IMR-90 (cell line): ENCODE results near the gene CYB5B. TPM values are rescaled to one million over a fixed set of nuclear protein-coding genes. Genes with fewer than 3 reads are reported as not detected.

ENCODE experiments used
- ATAC-seq: fragments of 200-7000 bp; cut with Tn5 transposase; 2 replicates; pipeline ENCODE4 v1.9.1; 2020; ENCODE audit warnings: low read depth, mild to moderate bottlenecking, moderate library complexity
- BruUV-seq: library from RNA; stranded (reverse); fragments of 400-500 nt; replicated peaks from 2 replicates; lab custom pipeline; 2021; lab: Mats Ljungman, UMichigan
- CTCF ChIA-PET: fragments of 300-600 bp; formaldehyde crosslinking; extraction: SDS; loops from one replicate; lab custom pipeline; 2021; ENCODE audit warnings: antibody characterized with exemption; lab: Yijun Ruan, JAX
- POLR2A ChIA-PET: fragments of 300-600 bp; sonication (Branson Sonifier 250); formaldehyde crosslinking; loops from one replicate; lab custom pipeline; 2022; ENCODE audit warnings: antibody characterized with exemption; ENCODE audit not compliant: unreplicated experiment; lab: Charles Lee
- DNase-seq: peaks from one replicate; pipeline ENCODE4 v3.0.0; 2013
- H2AFZ ChIP-seq: replicated peaks from 2 replicates; pipeline ENCODE3; 2013; ENCODE audit warnings: low read length, mild to moderate bottlenecking; ENCODE audit not compliant: poor library complexity
- H2AK5ac ChIP-seq: 2 replicates; pipeline ENCODE4 v1.6.1; 2013; ENCODE audit warnings: low read depth, low read length, inconsistent platforms
- H2AK9ac ChIP-seq: replicated peaks from 2 replicates; pipeline ENCODE3; 2013; ENCODE audit warnings: mild to moderate bottlenecking, low read depth, low read length, moderate library complexity; ENCODE audit not compliant: poor library complexity
- H2BK120ac ChIP-seq: 2 replicates; pipeline ENCODE4 v1.6.1; 2013; ENCODE audit warnings: low read depth, low read length, inconsistent platforms
- H2BK15ac ChIP-seq: 3 replicates; pipeline ENCODE4 v1.6.1; 2013; ENCODE audit warnings: low read depth, low read length, inconsistent platforms
- H2BK20ac ChIP-seq: 2 replicates; pipeline ENCODE4 v1.6.1; 2013; ENCODE audit warnings: low read depth, mild to moderate bottlenecking, inconsistent platforms, low read length, moderate library complexity
- H2BK5ac ChIP-seq: 2 replicates; pipeline ENCODE4 v1.6.1; 2013; ENCODE audit warnings: mild to moderate bottlenecking, low read depth, low read length, inconsistent platforms; ENCODE audit not compliant: poor library complexity, severe bottlenecking
- H3K14ac ChIP-seq: replicated peaks from 2 replicates; pipeline ENCODE4 v1.6.1; 2013; ENCODE audit warnings: low read depth, low read length, inconsistent platforms
- H3K18ac ChIP-seq: 2 replicates; pipeline ENCODE4 v1.6.1; 2013; ENCODE audit warnings: low read depth, low read length, control low read depth
- H3K23ac ChIP-seq: 2 replicates; pipeline ENCODE4 v1.6.1; 2013; ENCODE audit warnings: low read depth, low read length, inconsistent platforms
- H3K27ac ChIP-seq: 2 replicates; pipeline ENCODE4 v1.5.1; 2013; ENCODE audit warnings: mild to moderate bottlenecking, control low read depth, low read length; ENCODE audit not compliant: insufficient read depth
- H3K27me3 ChIP-seq: 2 replicates; pipeline ENCODE4 v1.6.1; 2013; ENCODE audit warnings: low read length; ENCODE audit not compliant: control insufficient read depth, insufficient read depth
- H3K36me3 ChIP-seq: 2 replicates; pipeline ENCODE4 v1.6.1; 2013; ENCODE audit warnings: low read length, mixed read lengths; ENCODE audit not compliant: control insufficient read depth, insufficient read depth
- H3K4ac ChIP-seq: 2 replicates; pipeline ENCODE4 v1.6.1; 2013; ENCODE audit warnings: low read depth, low read length, inconsistent platforms
- H3K4me1 ChIP-seq: 2 replicates; pipeline ENCODE4 v1.6.1; 2013; ENCODE audit warnings: low read length, mixed read lengths; ENCODE audit not compliant: control insufficient read depth, insufficient read depth
- H3K4me2 ChIP-seq: 2 replicates; pipeline ENCODE4 v1.6.1; 2013; ENCODE audit warnings: low read depth, mild to moderate bottlenecking, control low read depth, low read length, moderate library complexity
- H3K4me3 ChIP-seq: 2 replicates; pipeline ENCODE4 v1.5.1; 2013; ENCODE audit warnings: low read depth, mild to moderate bottlenecking, control low read depth, low read length, moderate library complexity; ENCODE audit not compliant: insufficient read depth
- H3K56ac ChIP-seq: 2 replicates; pipeline ENCODE4 v1.6.1; 2013; ENCODE audit warnings: low read length, inconsistent platforms; ENCODE audit not compliant: insufficient read depth; ENCODE audit errors: extremely low read depth
- H3K79me1 ChIP-seq, 2 experiments: 2 replicates each; pipeline ENCODE4 v1.6.1; 2013; ENCODE audit warnings: low read length in 2 of 2, inconsistent platforms in 1 of 2, low read depth in 1 of 2
- H3K9ac ChIP-seq: 2 replicates; pipeline ENCODE4 v1.6.1; 2013; ENCODE audit warnings: low read depth, low read length, control low read depth
- H3K9me1 ChIP-seq: 2 replicates; pipeline ENCODE4 v1.6.1; 2013; ENCODE audit warnings: low read length, inconsistent platforms; ENCODE audit not compliant: insufficient read depth
- H3K9me3 ChIP-seq: 2 replicates; pipeline ENCODE4 v1.6.1; 2013; ENCODE audit warnings: low read length; ENCODE audit not compliant: control insufficient read depth, insufficient read depth
- H4K20me1 ChIP-seq: 2 replicates; pipeline ENCODE4 v1.6.1; 2013; ENCODE audit warnings: low read length, inconsistent platforms; ENCODE audit not compliant: insufficient read depth
- H4K5ac ChIP-seq: 2 replicates; pipeline ENCODE4 v1.6.1; 2013; ENCODE audit warnings: mild to moderate bottlenecking, low read depth, low read length, control low read depth
- H4K8ac ChIP-seq, 2 experiments: 2 replicates each; pipeline ENCODE4 v1.6.1; 2013; ENCODE audit warnings: low read depth in 2 of 2, low read length in 2 of 2, control low read depth in 1 of 2, inconsistent platforms in 1 of 2
- H4K91ac ChIP-seq: 2 replicates; pipeline ENCODE4 v1.6.1; 2013; ENCODE audit warnings: low read depth, low read length, inconsistent platforms; ENCODE audit not compliant: insufficient read depth
- CHD1 ChIP-seq: IDR thresholded peaks from 2 replicates; pipeline ENCODE4 v1.6.1; 2012; ENCODE audit warnings: low read depth, low read length, improper control_type of control experiment
- MAFK ChIP-seq: IDR thresholded peaks from 2 replicates; pipeline ENCODE4 v1.6.1; 2012; ENCODE audit warnings: low read depth, low read length, improper control_type of control experiment
- NFE2L2 ChIP-seq: fragments of 150-350 bp; IDR thresholded peaks from 2 replicates; pipeline ENCODE4 v1.6.1; 2016; ENCODE audit warnings: low read depth, mild to moderate bottlenecking, low read length
- POLR2A ChIP-seq: IDR thresholded peaks from 2 replicates; pipeline ENCODE4 v1.6.1; 2012; ENCODE audit warnings: mild to moderate bottlenecking, low read depth, low read length
- RAD21 ChIP-seq: IDR thresholded peaks from 2 replicates; pipeline ENCODE4 v1.6.1; 2012; ENCODE audit warnings: low read length, improper control_type of control experiment
- whole genome bisulfite sequencing, 2 experiments: methylation state at CpG; one replicate each; pipeline versions ENCODE4 v1.1.5 to v1.1.7; 2013; ENCODE audit warnings: missing lambda C conversion rate in 2 of 2; ENCODE audit not compliant: insufficient read length in 1 of 2; ENCODE audit errors: extremely low coverage in 2 of 2; 5-methylcytosine and 5-hydroxymethylcytosine counted together
- dilution Hi-C: fragments of 300-500 bp; cut with HindIII; formaldehyde crosslinking; loops from one replicate; pipeline ENCODE4 v1.14.3; 2018; ENCODE audit warnings: low sequenced_read_pairs; ENCODE audit not compliant: unreplicated experiment
- in situ Hi-C: fragments of 300-500 bp; cut with MboI; formaldehyde crosslinking; loops from 3 replicates; pipeline ENCODE4 v1.14.3; 2019; ENCODE audit warnings: low sequenced_read_pairs, inconsistent platforms, mixed read lengths
- intact Hi-C: fragments of 100-400 bp; cut with micrococcal nuclease; formaldehyde crosslinking; loops from 2 replicates; pipeline ENCODE4 v1.10.0; 2022
- polyA plus RNA-seq, 3 experiments: library from polyadenylated mRNA; depleted of rRNA; stranded (reverse); fragments of >200 nt; gene quantifications; 2 replicates each; pipeline ENCODE4 v1.2.3, GENCODE V29; 2012; ENCODE audit warnings: low replicate concordance in 1 of 3
- total RNA-seq: library from RNA; depleted of rRNA; stranded (reverse); fragments of >200 nt; gene quantifications from 2 replicates; pipeline ENCODE4 v1.2.3, GENCODE V29; 2012

CYB5B gene
- total and polyA plus RNA-seq, 2 of the 4 experiments (the other 2 are of a cell fraction) = 100 to 102 TPM

GRCh38 chr16:69417520-69418199 lies 6.8 kb upstream of the CYB5B start:
- H2BK15ac ChIP-seq = peak overlapping the region; percentile 20; the same call in 1 of the 3 replicates
- no peaks in the 10 kb centered on the region for H3K79me1 ChIP-seq
- H2AK5ac ChIP-seq = 0 out of 2 replicates have a peak overlapping the region, but pooled peaks have one; percentile 0
- peak overlapping the region; percentile 4 for H2BK5ac ChIP-seq
- H3K14ac ChIP-seq = peak overlapping the region; percentile 81
- H4K5ac ChIP-seq = peak overlapping the region; percentile 19; the same call in 1 of the 2 replicates
- no peaks in the 10 kb centered on the region for H3K27me3 ChIP-seq
- H4K20me1 ChIP-seq = no peaks in the 10 kb centered on the region; the same call in 1 of the 2 replicates
- peak overlapping the region; percentile 45 for H3K18ac ChIP-seq
- DNase-seq = no peak
- no peak overlapping the region for H2AK9ac ChIP-seq
- H3K4me3 ChIP-seq = no peak overlapping the region
- dilution Hi-C loops (no loop called here), intact Hi-C loops (no loop called here), in situ Hi-C loops (no loop called here)
- peak overlapping the region; percentile 34 for H3K27ac ChIP-seq
- H4K8ac ChIP-seq = peak overlapping the region in 1 of 2 experiments; percentile 24; a peak in 2 of 4 replicates
- 25% methylated on average over 3 of the region's 7 CpGs; no CpG with 5 or more reads in 1 of the 2 experiments for WGBS, 2 experiments
- ChIA-PET POLR2A (interaction anchor here (0.5 to 0.7 kb wide), 4 partner anchors 10 to 300 kb away, joined by 3 to 5 read pairs (median 4); no protein-coding TSS in a partner anchor), CTCF (interaction anchor here (0.6 to 1.5 kb wide), 5 partner anchors 13 to 47 kb away, joined by 3 to 4 read pairs (median 3); no protein-coding TSS in a partner anchor)
- H2BK20ac ChIP-seq = peak overlapping the region; percentile 79
- BruUV-seq = no TSS peak
- peak overlapping the region; percentile 26; the same call in 1 of the 2 replicates for H3K56ac ChIP-seq
- H3K23ac ChIP-seq = peak overlapping the region; percentile 82; the same call in 1 of the 2 replicates
- peak overlapping the region; percentile 26 for H3K4ac ChIP-seq
- peak overlapping the region; percentile 19 for H2AFZ ChIP-seq
- peaks cover 6% of the 10 kb centered on the region for H3K4me1 ChIP-seq
- H4K91ac ChIP-seq = peak overlapping the region; percentile 49; the same call in 1 of the 2 replicates
- peak overlapping the region; percentile 62 for H2BK120ac ChIP-seq
- no peak for TF ChIP-seq CHD1
- TF ChIP-seq POLR2A = no peak
- no peak for TF ChIP-seq RAD21
- no peak for TF ChIP-seq MAFK
- TF ChIP-seq NFE2L2 = no peak
- H3K9ac ChIP-seq = no peak overlapping the region
- H3K9me3 ChIP-seq = no peaks in the 10 kb centered on the region
- no peaks in the 10 kb centered on the region for H3K36me3 ChIP-seq
- peaks cover 4% of the 10 kb centered on the region; the same call in 1 of the 2 replicates for H3K9me1 ChIP-seq
- peak; percentile 81 for ATAC-seq
- H3K4me2 ChIP-seq = peak overlapping the region; percentile 27
